ENCODE data around the gene GARS1. TPM values are rescaled to one million over a fixed set of nuclear protein-coding genes. Genes with fewer than 3 reads are reported as not detected.

GARS1 gene
- total RNA-seq, 2 experiments from 2014 or later = 366 to 384 TPM

- DNase-seq = no peak
- H3K9me3 Mint-ChIP-seq = no peaks in the 10 kb centered on the region
- H3K4me1 Mint-ChIP-seq = peaks cover 47% of the 10 kb centered on the region
- H3K27ac Mint-ChIP-seq = peak overlapping the region; percentile 98
- peak overlapping the region; percentile 96 for H3K4me3 Mint-ChIP-seq
- peaks cover 50% of the 10 kb centered on the region for H3K36me3 Mint-ChIP-seq
- no peaks in the 10 kb centered on the region for H3K27me3 Mint-ChIP-seq
Measured at GRCh38 chr7:30595436-30596013, 847 bp downstream of the GARS1 start.

DNA sequence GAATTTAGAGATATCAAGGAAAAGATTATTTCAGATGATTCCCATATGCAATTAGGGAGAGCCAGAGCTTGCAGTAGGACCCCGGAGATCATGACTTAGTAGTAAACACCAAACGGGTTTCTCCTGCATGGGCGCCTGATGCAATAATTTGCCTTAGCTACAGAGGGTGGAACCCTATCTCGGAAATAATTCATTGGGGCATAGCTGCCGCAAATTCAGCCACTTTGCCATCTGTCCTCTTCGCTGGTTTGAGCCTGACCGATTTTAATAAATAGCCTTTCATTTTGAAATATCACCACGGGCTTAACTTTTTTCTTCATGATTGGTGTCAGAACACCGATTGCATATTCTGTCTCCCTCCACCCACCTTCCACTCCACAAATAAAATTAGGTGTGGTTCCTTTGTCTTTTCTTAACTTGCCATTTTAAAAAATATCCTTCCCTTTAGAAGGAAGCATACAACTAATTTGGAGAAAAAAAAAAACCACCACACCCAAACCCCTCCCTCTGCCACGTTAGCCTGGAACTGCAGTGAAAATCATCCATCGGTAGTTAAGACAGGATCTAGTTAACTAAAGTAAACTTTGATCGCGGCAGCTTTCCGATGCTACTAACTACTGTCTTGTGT lies 1.4 kb downstream of the GARS1 start:
- peak overlapping the region; percentile 98 for H3K27ac Mint-ChIP-seq
- H3K4me3 Mint-ChIP-seq = peak overlapping the region; percentile 96
- no peaks in the 10 kb centered on the region for H3K9me3 Mint-ChIP-seq
- H3K36me3 Mint-ChIP-seq = peaks cover 55% of the 10 kb centered on the region
- DNase-seq = no peak
- peaks cover 48% of the 10 kb centered on the region for H3K4me1 Mint-ChIP-seq
- no peaks in the 10 kb centered on the region for H3K27me3 Mint-ChIP-seq

DNA sequence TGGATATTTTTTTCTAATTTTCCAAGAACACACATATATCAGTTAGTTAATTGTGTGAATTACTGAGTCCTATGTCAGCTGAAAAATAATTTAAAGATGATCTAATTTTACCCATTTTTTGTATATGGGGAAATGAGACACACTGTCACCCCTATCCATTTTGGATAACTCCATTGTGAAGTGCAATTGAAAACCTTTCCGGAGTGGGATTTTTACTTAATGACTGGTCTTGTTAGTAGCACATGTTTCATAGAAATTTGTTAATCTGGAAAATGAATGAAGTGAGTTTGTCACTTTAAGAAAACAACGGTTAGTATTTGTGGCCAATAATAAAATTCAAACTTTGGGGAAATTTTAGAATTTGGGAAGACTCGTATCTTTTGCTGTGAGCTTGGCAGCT lies 2.0 kb downstream of the GARS1 start:
- peaks cover 42% of the 10 kb centered on the region for H3K4me1 Mint-ChIP-seq
- no peaks in the 10 kb centered on the region for H3K9me3 Mint-ChIP-seq
- DNase-seq = no peak
- H3K27ac Mint-ChIP-seq = peak overlapping the region; percentile 98
- H3K4me3 Mint-ChIP-seq = peak overlapping the region; percentile 96
- no peaks in the 10 kb centered on the region for H3K27me3 Mint-ChIP-seq
- peaks cover 61% of the 10 kb centered on the region for H3K36me3 Mint-ChIP-seq

DNA sequence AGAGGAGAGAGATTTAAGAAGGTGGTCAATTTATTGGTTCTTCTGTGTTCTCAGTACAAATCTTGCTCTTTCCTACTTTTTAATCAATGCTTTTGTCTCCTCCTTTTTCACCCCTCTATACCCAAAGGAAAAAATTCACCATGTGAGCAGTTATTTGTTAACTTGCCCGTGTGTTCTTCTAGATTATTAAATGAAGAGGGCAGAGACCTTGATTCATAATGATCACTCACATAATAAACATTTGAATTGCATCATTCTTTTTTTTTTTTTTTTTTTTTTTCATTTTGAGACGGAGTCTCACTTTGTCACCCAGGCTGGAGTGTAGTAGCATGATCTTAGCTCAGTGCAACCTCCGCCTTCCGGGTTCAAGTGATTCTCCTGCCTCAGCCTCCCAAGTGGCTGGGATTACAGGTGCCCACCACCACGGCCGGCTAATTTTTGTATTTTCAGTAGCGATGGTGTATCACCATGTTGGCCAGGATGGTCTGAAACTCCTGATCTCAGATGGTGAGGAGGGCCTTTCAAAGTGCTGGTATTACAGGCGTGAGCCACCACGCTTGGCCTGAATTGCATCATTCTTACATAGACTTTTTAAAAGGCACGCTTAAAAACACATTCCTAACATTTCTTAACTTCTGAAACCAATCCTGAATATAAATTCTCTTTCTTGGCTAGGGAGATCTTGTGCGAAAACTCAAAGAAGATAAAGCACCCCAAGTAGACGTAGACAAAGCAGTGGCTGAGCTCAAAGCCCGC lies 3.6 kb downstream of the GARS1 start:
- no peak for DNase-seq
- peak overlapping the region; percentile 54 for H3K4me3 Mint-ChIP-seq
- peaks cover 33% of the 10 kb centered on the region for H3K4me1 Mint-ChIP-seq
- H3K27me3 Mint-ChIP-seq = no peaks in the 10 kb centered on the region
- no peaks in the 10 kb centered on the region for H3K9me3 Mint-ChIP-seq
- H3K36me3 Mint-ChIP-seq = peaks cover 65% of the 10 kb centered on the region
- H3K27ac Mint-ChIP-seq = peak overlapping the region; percentile 82

GRCh38 chr7:30604901-30605300 lies 10.2 kb downstream of the GARS1 start:
- no peaks in the 10 kb centered on the region for H3K9me3 Mint-ChIP-seq
- peaks cover 36% of the 10 kb centered on the region for H3K4me1 Mint-ChIP-seq
- no peak overlapping the region for H3K27ac Mint-ChIP-seq
- DNase-seq = no peak
- no peaks in the 10 kb centered on the region for H3K27me3 Mint-ChIP-seq
- H3K36me3 Mint-ChIP-seq = peaks cover 59% of the 10 kb centered on the region
- H3K4me3 Mint-ChIP-seq = no peak overlapping the region

DNA sequence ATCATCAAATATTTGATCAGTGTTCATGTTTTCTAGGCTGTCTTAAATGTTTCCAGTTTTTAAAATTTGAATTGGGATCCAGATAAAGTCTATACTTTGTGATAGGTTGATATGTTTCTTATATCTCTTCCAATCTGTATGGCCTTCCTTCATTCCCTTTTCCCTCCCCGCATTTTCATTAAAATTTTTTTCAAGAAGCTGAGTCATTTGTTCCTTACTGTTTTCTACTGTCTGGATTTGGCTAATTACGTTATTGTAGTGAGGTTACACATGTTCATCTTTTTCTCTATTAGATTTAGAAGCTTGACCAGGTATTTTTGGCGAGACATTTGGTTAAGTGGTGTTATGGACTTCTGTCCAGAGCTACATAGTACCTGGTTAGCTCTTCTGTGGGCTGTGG lies 11.2 kb downstream of the GARS1 start:
- Mint-ChIP-seq H3K27me3 (no peaks in the 10 kb centered on the region), H3K9me3 (no peaks in the 10 kb centered on the region), H3K4me1 (peaks cover 37% of the 10 kb centered on the region), H3K27ac (peak overlapping the region; percentile 4), H3K4me3 (no peak overlapping the region), H3K36me3 (peaks cover 55% of the 10 kb centered on the region)
- DNase-seq = no peak

GRCh38 chr7:30612658-30613265 lies 18.1 kb downstream of the GARS1 start:
- no peak for DNase-seq
- peaks cover 48% of the 10 kb centered on the region for H3K36me3 Mint-ChIP-seq
- H3K4me1 Mint-ChIP-seq = peaks cover 43% of the 10 kb centered on the region
- no peak overlapping the region for H3K4me3 Mint-ChIP-seq
- no peaks in the 10 kb centered on the region for H3K9me3 Mint-ChIP-seq
- H3K27ac Mint-ChIP-seq = peak overlapping the region; percentile 55
- no peaks in the 10 kb centered on the region for H3K27me3 Mint-ChIP-seq

GRCh38 chr7:30613366-30614325 lies 19.0 kb downstream of the GARS1 start:
- no peak overlapping the region for H3K4me3 Mint-ChIP-seq
- H3K27me3 Mint-ChIP-seq = no peaks in the 10 kb centered on the region
- H3K36me3 Mint-ChIP-seq = peaks cover 48% of the 10 kb centered on the region
- peaks cover 40% of the 10 kb centered on the region for H3K4me1 Mint-ChIP-seq
- peak overlapping the region; percentile 55 for H3K27ac Mint-ChIP-seq
- H3K9me3 Mint-ChIP-seq = no peaks in the 10 kb centered on the region
- no peak for DNase-seq

DNA sequence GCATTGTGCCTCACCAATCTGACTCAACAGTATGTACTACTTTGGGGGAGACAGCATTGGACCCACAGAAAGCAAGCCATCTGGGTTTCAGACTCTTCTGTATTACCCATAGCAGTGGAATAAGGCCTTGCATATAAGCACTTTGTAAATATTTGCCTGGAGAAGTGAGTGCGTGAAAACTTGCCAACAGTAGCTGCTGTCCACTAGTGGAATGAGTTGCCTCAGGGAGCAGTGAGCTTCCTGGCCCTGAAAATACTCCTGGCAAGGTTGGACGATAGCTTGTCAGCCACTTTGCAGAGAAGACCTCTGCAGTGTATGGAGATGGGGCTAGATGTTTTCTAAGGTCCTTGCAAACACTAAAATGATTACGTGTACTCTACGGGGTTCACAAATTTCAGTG lies 21.6 kb downstream of the GARS1 start:
- Mint-ChIP-seq H3K36me3 (peaks cover 51% of the 10 kb centered on the region), H3K9me3 (no peaks in the 10 kb centered on the region), H3K4me1 (peaks cover 25% of the 10 kb centered on the region), H3K27me3 (no peaks in the 10 kb centered on the region), H3K27ac (peak overlapping the region; percentile 34), H3K4me3 (no peak overlapping the region)
- no peak for DNase-seq

DNA sequence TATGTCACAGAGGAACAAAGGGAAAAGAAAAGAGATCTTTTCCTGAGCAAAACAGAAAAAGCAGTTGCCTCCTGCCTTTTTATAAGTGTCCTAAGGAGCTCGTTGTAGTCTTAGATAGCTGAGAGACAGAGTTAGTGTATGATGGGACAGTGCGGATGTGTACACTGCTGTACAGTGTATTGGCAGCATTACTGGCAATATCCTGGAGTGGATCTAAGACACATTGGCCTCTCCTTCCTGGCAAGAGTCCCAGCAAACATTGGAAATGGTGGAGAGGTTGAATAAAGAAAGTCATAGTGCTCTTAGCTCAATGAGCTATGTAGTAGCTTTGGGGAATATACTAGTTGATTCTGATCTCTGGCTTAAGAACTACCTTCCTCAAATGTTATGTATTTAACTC lies 22.7 kb downstream of the GARS1 start:
- H3K9me3 Mint-ChIP-seq = no peaks in the 10 kb centered on the region

DNA sequence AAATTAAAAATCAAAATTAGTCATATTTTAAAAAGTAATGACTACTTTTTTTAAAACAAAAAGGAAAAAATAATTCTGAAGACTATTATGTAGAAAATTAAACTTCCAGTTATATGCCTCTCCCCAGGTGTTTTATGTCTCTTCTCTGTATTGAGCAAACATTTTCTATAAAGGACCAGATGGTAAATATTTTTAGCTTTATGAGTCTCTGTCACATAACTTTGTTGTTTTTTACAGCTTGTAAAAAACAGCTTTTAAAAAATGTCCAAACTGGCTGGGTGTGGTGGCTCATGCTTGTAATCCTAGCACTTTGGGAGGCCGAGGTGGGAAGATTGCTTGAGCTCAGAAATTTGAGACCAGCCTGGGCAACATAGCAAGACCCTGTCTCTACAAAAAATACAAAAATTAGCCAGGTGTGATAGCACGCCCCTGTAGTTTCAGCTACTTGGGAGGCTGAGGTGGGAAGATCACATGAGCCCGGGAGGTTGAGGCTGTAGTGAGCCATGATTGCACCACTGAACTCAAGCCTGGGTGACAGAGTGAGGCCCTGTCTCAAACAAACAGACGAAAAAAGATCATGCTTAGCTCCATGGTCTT lies 23.5 kb downstream of the GARS1 start:
- Mint-ChIP-seq H3K4me3 (no peak overlapping the region), H3K9me3 (no peaks in the 10 kb centered on the region), H3K27ac (no peak overlapping the region), H3K27me3 (no peaks in the 10 kb centered on the region), H3K4me1 (peaks cover 12% of the 10 kb centered on the region), H3K36me3 (peaks cover 51% of the 10 kb centered on the region)
- DNase-seq = no peak

More for the DNA sequence above, 22.7 kb downstream of the GARS1 start:
- H3K27me3 Mint-ChIP-seq = no peaks in the 10 kb centered on the region
- H3K27ac Mint-ChIP-seq = no peak overlapping the region
- H3K4me3 Mint-ChIP-seq = no peak overlapping the region
- no peak for DNase-seq
- peaks cover 19% of the 10 kb centered on the region for H3K4me1 Mint-ChIP-seq
- peaks cover 54% of the 10 kb centered on the region for H3K36me3 Mint-ChIP-seq

GRCh38 chr7:30618961-30619360 lies 24.3 kb downstream of the GARS1 start:
- H3K4me3 Mint-ChIP-seq = no peak overlapping the region
- no peaks in the 10 kb centered on the region for H3K9me3 Mint-ChIP-seq
- no peaks in the 10 kb centered on the region for H3K27me3 Mint-ChIP-seq
- H3K27ac Mint-ChIP-seq = no peak overlapping the region
- no peak for DNase-seq
- H3K36me3 Mint-ChIP-seq = peaks cover 50% of the 10 kb centered on the region
- peaks cover 10% of the 10 kb centered on the region for H3K4me1 Mint-ChIP-seq

GRCh38 chr7:30625283-30625682 lies 30.6 kb downstream of the GARS1 start:
- Mint-ChIP-seq H3K9me3 (no peaks in the 10 kb centered on the region), H3K4me1 (peaks cover 31% of the 10 kb centered on the region), H3K36me3 (peaks cover 63% of the 10 kb centered on the region), H3K4me3 (no peak overlapping the region), H3K27me3 (no peaks in the 10 kb centered on the region), H3K27ac (peak overlapping the region; percentile 45)
- no peak for DNase-seq

- peaks cover 29% of the 10 kb centered on the region for H3K4me1 Mint-ChIP-seq
- peaks cover 58% of the 10 kb centered on the region for H3K36me3 Mint-ChIP-seq
- H3K27ac Mint-ChIP-seq = peak overlapping the region; percentile 88
- no peaks in the 10 kb centered on the region for H3K27me3 Mint-ChIP-seq
- DNase-seq = peak; percentile 40
- H3K4me3 Mint-ChIP-seq = no peak overlapping the region
- no peaks in the 10 kb centered on the region for H3K9me3 Mint-ChIP-seq
Measured at GRCh38 chr7:30627026-30627425, 32.3 kb downstream of the GARS1 start.
